ENCODE data around the gene UBXN7.

UBXN7 gene

GRCh38 chr3:196339044-196339443 lies 93.2 kb downstream of the UBXN7 start:
- no peak overlapping the region for H3K27ac ChIP-seq (ENCODE audit: extremely low read depth, low read depth, low read length)
- H3K9me3 ChIP-seq (ENCODE audit: control insufficient read depth, insufficient read depth, low read depth, low read length), result no peaks in the 10 kb centered on the region
- CTCF ChIA-PET, result interaction anchor here (0.7 kb wide), 1 partner anchor 29 kb away, joined by 3 read pairs; no protein-coding TSS in a partner anchor
- H3K4me1 ChIP-seq (ENCODE audit: control insufficient read depth, insufficient read depth, low read length), result no peaks in the 10 kb centered on the region
- TF ChIP-seq ZNF518A (tag by site-specific recombination; conservative IDR thresholded peaks at IDR 0.05; ENCODE audit: low read depth) (no peak), ZNF423 (tag by site-specific recombination; IDR thresholded peaks at IDR 0.05) (no peak), ZNF24 (tag by site-specific recombination; IDR thresholded peaks at IDR 0.05) (no peak), ZNF394 (tag by site-specific recombination; IDR thresholded peaks at IDR 0.05; ENCODE audit: borderline replicate concordance) (no peak), SP7 (tag by site-specific recombination; IDR thresholded peaks at IDR 0.05) (no peak), FEZF1 (tag by site-specific recombination; IDR thresholded peaks at IDR 0.05) (no peak), KLF9 (tag by site-specific recombination; IDR thresholded peaks at IDR 0.05; ENCODE audit: low read depth) (no peak), MYNN (tag by site-specific recombination; IDR thresholded peaks at IDR 0.05; ENCODE audit: borderline replicate concordance) (no peak), EGR2 (tag by site-specific recombination; IDR thresholded peaks at IDR 0.05; ENCODE audit: low read depth) (no peak), ZNF426 (tag by site-specific recombination; IDR thresholded peaks at IDR 0.05) (no peak), ZNF391 (tag by site-specific recombination; IDR thresholded peaks at IDR 0.05; ENCODE audit: borderline replicate concordance, low read depth) (no peak), ZNF664 (tag by site-specific recombination; IDR thresholded peaks at IDR 0.05) (no peak), GFI1B (tag by site-specific recombination; IDR thresholded peaks at IDR 0.05) (no peak), ZNF354C (tag by site-specific recombination; IDR thresholded peaks at IDR 0.05; ENCODE audit: borderline replicate concordance, low read depth) (no peak), ZNF610 (tag by site-specific recombination; IDR thresholded peaks at IDR 0.05; ENCODE audit: borderline replicate concordance) (no peak)
- POLR2A ChIA-PET, result no interaction called here
- no peaks in the 10 kb centered on the region for H3K36me3 ChIP-seq (ENCODE audit: control insufficient read depth in 2 of 2, insufficient read depth in 1 of 2, low read length in 2 of 2)
- no peak overlapping the region for H3K4me3 ChIP-seq (ENCODE audit: low read depth, low read length)

- Histone ChIP-seq H3K4me3 (ENCODE audit: low read depth, low read length) (no peak overlapping the region), H3K36me3 (ENCODE audit: control insufficient read depth in 2 of 2, insufficient read depth in 1 of 2, low read length in 2 of 2) (no peaks in the 10 kb centered on the region), H3K9me3 (ENCODE audit: control insufficient read depth, insufficient read depth, low read depth, low read length) (no peaks in the 10 kb centered on the region), H3K4me1 (ENCODE audit: control insufficient read depth, insufficient read depth, low read length) (no peaks in the 10 kb centered on the region), H3K27ac (ENCODE audit: extremely low read depth, low read depth, low read length) (no peak overlapping the region)
- CTCF ChIA-PET, result no interaction called here
- POLR2A ChIA-PET, result interaction anchor here (0.8 kb wide), 1 partner anchor 18 kb away, joined by 3 read pairs; the partner anchor contains the start of gene DYNLT2B
- TF ChIP-seq SP2 (tag by site-specific recombination; IDR thresholded peaks at IDR 0.05) (no peak), ZNF184 (tag by site-specific recombination; IDR thresholded peaks at IDR 0.05) (no peak), ZNF175 (tag by site-specific recombination; IDR thresholded peaks at IDR 0.05) (no peak), ZNF707 (tag by site-specific recombination; IDR thresholded peaks at IDR 0.05) (no peak), ZNF223 (tag by site-specific recombination; IDR thresholded peaks at IDR 0.05) (no peak), ZNF112 (tag by site-specific recombination; IDR thresholded peaks at IDR 0.05) (no peak), TRIM28 (IDR thresholded peaks at IDR 0.05; ENCODE audit: borderline replicate concordance, low read length) (no peak), ZNF548 (tag by site-specific recombination; IDR thresholded peaks at IDR 0.05) (no peak), SP7 (tag by site-specific recombination; IDR thresholded peaks at IDR 0.05) (no peak), ZNF214 (tag by site-specific recombination; IDR thresholded peaks at IDR 0.05; ENCODE audit: borderline replicate concordance) (no peak), ZNF514 (tag by site-specific recombination; IDR thresholded peaks at IDR 0.05) (no peak), ZNF404 (tag by site-specific recombination; IDR thresholded peaks at IDR 0.05) (no peak), ZNF521 (tag by site-specific recombination; IDR thresholded peaks at IDR 0.05) (no peak)
Measured at GRCh38 chr3:196336319-196337145, 95.7 kb downstream of the UBXN7 start.

Data from HEK293 (cell line).